Progenitor cell of endocrine pancreas (in vitro differentiated cells): ENCODE measurements around the gene MEIS2. TPM values are rescaled to one million over a fixed set of nuclear protein-coding genes. Genes with fewer than 3 reads are reported as not detected.

ENCODE experiments used
- DNase-seq: peaks from one replicate; pipeline ENCODE4 v3.0.0; 2021; ENCODE audit warnings: low spot score; ENCODE audit not compliant: unreplicated experiment
- H3K27ac Mint-ChIP-seq: 2 replicates; pipeline ENCODE4 v1.8.0; 2021; ENCODE audit warnings: mild to moderate bottlenecking, moderate library complexity, mixed read lengths
- H3K27me3 Mint-ChIP-seq: 2 replicates; pipeline ENCODE4 v1.8.0; 2021; ENCODE audit warnings: mixed read lengths
- H3K36me3 Mint-ChIP-seq: 2 replicates; pipeline ENCODE4 v1.8.0; 2022; ENCODE audit warnings: mixed read lengths; ENCODE audit not compliant: insufficient read depth
- H3K4me1 Mint-ChIP-seq: 2 replicates; pipeline ENCODE4 v1.8.0; 2021; ENCODE audit warnings: low read depth, mixed read lengths
- H3K4me3 Mint-ChIP-seq: 2 replicates; pipeline ENCODE4 v1.8.0; 2021; ENCODE audit warnings: low read depth, mild to moderate bottlenecking, moderate library complexity, mixed read lengths
- H3K9me3 Mint-ChIP-seq: 2 replicates; pipeline ENCODE4 v1.8.0; 2021; ENCODE audit warnings: low read depth, mixed read lengths
- total RNA-seq: library from RNA; stranded (reverse); gene quantifications from 2 replicates; pipeline ENCODE4 v1.2.1, GENCODE V29; 2021
- TF ChIP-seq, protein P1 (sequence below): fragments of 200-600 bp; sonication (generic); IDR thresholded peaks from one replicate; pipeline ENCODE4 v1.5.0; 2021; ENCODE audit warnings: antibody characterized with exemption, mild to moderate bottlenecking; ENCODE audit not compliant: unreplicated experiment

The MEIS2 gene
- total RNA-seq, 1 donor from 2014 or later = 133 TPM

- peak overlapping the region; percentile 25 for H3K27ac Mint-ChIP-seq
- TF ChIP-seq, protein P1, sequence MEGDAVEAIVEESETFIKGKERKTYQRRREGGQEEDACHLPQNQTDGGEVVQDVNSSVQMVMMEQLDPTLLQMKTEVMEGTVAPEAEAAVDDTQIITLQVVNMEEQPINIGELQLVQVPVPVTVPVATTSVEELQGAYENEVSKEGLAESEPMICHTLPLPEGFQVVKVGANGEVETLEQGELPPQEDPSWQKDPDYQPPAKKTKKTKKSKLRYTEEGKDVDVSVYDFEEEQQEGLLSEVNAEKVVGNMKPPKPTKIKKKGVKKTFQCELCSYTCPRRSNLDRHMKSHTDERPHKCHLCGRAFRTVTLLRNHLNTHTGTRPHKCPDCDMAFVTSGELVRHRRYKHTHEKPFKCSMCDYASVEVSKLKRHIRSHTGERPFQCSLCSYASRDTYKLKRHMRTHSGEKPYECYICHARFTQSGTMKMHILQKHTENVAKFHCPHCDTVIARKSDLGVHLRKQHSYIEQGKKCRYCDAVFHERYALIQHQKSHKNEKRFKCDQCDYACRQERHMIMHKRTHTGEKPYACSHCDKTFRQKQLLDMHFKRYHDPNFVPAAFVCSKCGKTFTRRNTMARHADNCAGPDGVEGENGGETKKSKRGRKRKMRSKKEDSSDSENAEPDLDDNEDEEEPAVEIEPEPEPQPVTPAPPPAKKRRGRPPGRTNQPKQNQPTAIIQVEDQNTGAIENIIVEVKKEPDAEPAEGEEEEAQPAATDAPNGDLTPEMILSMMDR = no peak
- peaks cover 32% of the 10 kb centered on the region for H3K27me3 Mint-ChIP-seq
- H3K36me3 Mint-ChIP-seq = no peaks in the 10 kb centered on the region
- H3K4me3 Mint-ChIP-seq = peak overlapping the region; percentile 51
- no peaks in the 10 kb centered on the region for H3K9me3 Mint-ChIP-seq
- H3K4me1 Mint-ChIP-seq = peaks cover 73% of the 10 kb centered on the region
- DNase-seq = no peak
Measured at GRCh38 chr15:36882487-36883131, 217.7 kb downstream of the MEIS2 start.

DNA sequence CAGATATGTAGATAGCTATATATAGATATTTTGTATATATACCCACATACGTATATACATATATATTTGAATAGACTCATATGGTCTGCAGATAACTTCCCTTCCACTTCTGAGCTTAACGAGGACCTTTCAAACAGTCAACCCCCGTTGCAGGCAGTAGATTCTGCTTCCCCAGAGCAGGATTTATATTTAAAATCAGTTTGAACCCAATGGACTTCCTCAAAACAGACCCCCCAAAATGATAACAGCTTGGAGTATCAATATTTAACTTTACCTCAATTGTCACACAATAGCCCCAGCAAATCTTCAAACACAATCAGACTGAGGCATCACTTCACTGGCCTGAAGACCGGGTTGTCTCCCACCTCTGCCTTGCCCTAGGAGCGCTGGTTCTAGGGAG, 218.3 kb downstream of the MEIS2 start:
- Mint-ChIP-seq H3K36me3 (no peaks in the 10 kb centered on the region), H3K27me3 (peaks cover 34% of the 10 kb centered on the region), H3K27ac (no peak overlapping the region), H3K9me3 (no peaks in the 10 kb centered on the region), H3K4me1 (peaks cover 75% of the 10 kb centered on the region), H3K4me3 (peak overlapping the region; percentile 51)
- TF ChIP-seq, protein P1 = no peak
- DNase-seq = no peak

DNA sequence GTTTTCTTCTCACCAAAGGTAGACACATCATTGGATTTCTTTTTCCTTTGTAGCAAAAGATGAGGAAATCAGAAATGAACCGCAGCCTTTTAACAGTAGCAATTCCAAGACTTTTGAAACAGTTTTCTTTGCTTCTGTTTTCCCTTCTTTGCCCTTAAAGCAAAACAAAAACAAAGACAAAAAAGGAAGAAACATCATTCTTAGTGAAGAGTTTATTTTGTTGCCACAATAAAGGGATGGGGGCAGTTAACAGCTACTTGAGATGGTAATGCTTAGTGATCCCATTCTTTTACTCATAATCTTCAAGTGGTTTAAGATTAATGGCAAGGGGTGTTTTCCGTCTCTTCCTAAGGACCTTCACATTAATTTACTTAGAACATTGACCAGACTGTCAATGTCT, 218.8 kb downstream of the MEIS2 start:
- Mint-ChIP-seq H3K36me3 (no peaks in the 10 kb centered on the region), H3K4me3 (peak overlapping the region; percentile 7), H3K4me1 (peaks cover 72% of the 10 kb centered on the region), H3K27ac (no peak overlapping the region), H3K27me3 (peaks cover 34% of the 10 kb centered on the region), H3K9me3 (no peaks in the 10 kb centered on the region)
- TF ChIP-seq, protein P1 = no peak
- DNase-seq = no peak

- no peak overlapping the region for H3K27ac Mint-ChIP-seq
- TF ChIP-seq, protein P1 = no peak
Measured at GRCh38 chr15:36880913-36881460, 219.4 kb downstream of the MEIS2 start.

DNA sequence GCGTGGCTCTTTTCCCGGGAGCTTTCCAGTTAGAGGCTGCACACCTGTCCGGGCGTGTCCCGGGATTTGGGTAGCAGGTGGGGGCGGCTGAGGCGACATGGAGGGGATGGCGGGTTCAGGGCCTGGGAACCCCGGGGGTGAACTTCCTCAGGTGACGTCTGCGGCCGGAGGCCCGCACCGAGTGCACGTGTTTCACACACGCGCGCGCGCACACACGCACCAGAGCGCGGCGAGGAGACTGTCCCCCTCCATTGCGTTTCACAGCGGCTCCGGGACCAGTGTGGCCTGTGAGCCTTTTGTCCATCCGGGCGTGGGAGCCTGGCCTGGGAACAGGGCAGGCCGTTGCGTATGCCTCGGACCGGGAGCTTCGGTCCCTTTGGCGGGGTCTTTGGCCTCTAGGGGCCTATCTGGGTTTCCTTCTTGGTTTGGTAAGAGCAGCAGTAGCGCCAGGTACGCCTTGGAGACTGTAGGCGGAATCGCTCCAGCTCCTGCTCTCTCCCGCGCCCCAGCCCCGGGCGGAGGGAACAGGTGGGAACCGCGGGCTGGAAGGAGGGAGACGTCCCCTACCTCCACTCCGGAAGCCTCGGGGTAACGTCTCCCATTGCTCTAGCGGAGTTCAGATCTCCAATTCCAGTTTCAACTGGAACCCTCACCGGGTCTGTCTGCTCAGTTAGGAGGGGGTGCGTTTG, 220.0 kb downstream of the MEIS2 start:
- H3K27ac Mint-ChIP-seq = peak overlapping the region; percentile 83
- H3K4me1 Mint-ChIP-seq = peaks cover 61% of the 10 kb centered on the region
- H3K4me3 Mint-ChIP-seq = peak overlapping the region; percentile 65
- H3K36me3 Mint-ChIP-seq = no peaks in the 10 kb centered on the region
- peaks cover 36% of the 10 kb centered on the region for H3K27me3 Mint-ChIP-seq
- H3K9me3 Mint-ChIP-seq = no peaks in the 10 kb centered on the region
- TF ChIP-seq, protein P1 = peak; percentile 32
- DNase-seq = peak; percentile 33

More at GRCh38 chr15:36880913-36881460, 219.4 kb downstream of the MEIS2 start:
- Mint-ChIP-seq H3K27me3 (peaks cover 34% of the 10 kb centered on the region), H3K4me1 (peaks cover 67% of the 10 kb centered on the region), H3K36me3 (no peaks in the 10 kb centered on the region), H3K9me3 (no peaks in the 10 kb centered on the region), H3K4me3 (peak overlapping the region; percentile 65)
- DNase-seq = no peak
